Vagina (tissue), 2 donors: ENCODE results near the gene ALK. TPM values are rescaled to one million over a fixed set of nuclear protein-coding genes. Genes with fewer than 3 reads are reported as not detected.

ENCODE experiments used
- DNase-seq, 2 donors: peaks; one replicate each; pipeline ENCODE4 v3.0.0-alpha.2; 2017; ENCODE audit errors: extremely low spot score in 2 of 2
- H3K27ac ChIP-seq: fragments of 200-600 bp; sonication (generic); one replicate; pipeline ENCODE4 v1.5.1; 2019
- H3K27me3 ChIP-seq: fragments of 200-600 bp; sonication (generic); one replicate; pipeline ENCODE4 v1.5.1; 2019
- H3K36me3 ChIP-seq, 2 donors: fragments of 200-600 bp; sonication (generic); one replicate each; pipeline ENCODE4 v1.5.1; 2017 to 2019
- H3K4me1 ChIP-seq: fragments of 200-600 bp; sonication (generic); one replicate; pipeline ENCODE4 v1.5.1; 2019
- H3K4me3 ChIP-seq, 2 donors: fragments of 200-600 bp; sonication (generic); 1 replicate in 1 of 2; 2 replicates in 1 of 2; pipeline ENCODE4 v1.5.1; 2016 to 2019
- H3K9me3 ChIP-seq: fragments of 200-600 bp; sonication (generic); one replicate; pipeline ENCODE4 v1.5.1; 2019
- POLR2A ChIP-seq, 2 donors: fragments of 450-650 bp; IDR thresholded peaks; one replicate each; pipeline ENCODE4 v1.6.1; 2017; ENCODE audit warnings: antibody characterized with exemption in 2 of 2, mild to moderate bottlenecking in 2 of 2, moderate library complexity in 2 of 2
- POLR2AphosphoS5 ChIP-seq, 2 donors: sonication (generic); formaldehyde crosslinking; IDR thresholded peaks; one replicate each; pipeline ENCODE4 v1.9.0; 2017; ENCODE audit warnings: antibody characterized with exemption in 2 of 2, mild to moderate bottlenecking in 2 of 2, low read depth in 1 of 2; ENCODE audit not compliant: insufficient read depth in 1 of 2
- intact Hi-C: fragments of 100-400 bp; cut with DNase I; formaldehyde crosslinking; loops from one replicate; pipeline ENCODE4 v1.15.1; 2023
- total RNA-seq: library from RNA; depleted of rRNA; stranded (reverse); fragments of >200 nt; gene quantifications from one replicate; pipeline ENCODE4 v1.2.3, GENCODE V29; 2016
- TF ChIP-seq, protein P1 (sequence below), 3 experiments: fragments of 450-650 bp in 2 of 3; fragments of 200-600 bp in 1 of 3; sonication (generic) in 1 of 3; IDR thresholded peaks; one replicate each; pipeline ENCODE4 v1.5.1; 2017 to 2019; ENCODE audit warnings: antibody characterized with exemption in 3 of 3, mild to moderate bottlenecking in 2 of 3, moderate library complexity in 2 of 3

ALK gene
- total RNA-seq, 1 donor from 2014 or later: 0.74 TPM

DNA sequence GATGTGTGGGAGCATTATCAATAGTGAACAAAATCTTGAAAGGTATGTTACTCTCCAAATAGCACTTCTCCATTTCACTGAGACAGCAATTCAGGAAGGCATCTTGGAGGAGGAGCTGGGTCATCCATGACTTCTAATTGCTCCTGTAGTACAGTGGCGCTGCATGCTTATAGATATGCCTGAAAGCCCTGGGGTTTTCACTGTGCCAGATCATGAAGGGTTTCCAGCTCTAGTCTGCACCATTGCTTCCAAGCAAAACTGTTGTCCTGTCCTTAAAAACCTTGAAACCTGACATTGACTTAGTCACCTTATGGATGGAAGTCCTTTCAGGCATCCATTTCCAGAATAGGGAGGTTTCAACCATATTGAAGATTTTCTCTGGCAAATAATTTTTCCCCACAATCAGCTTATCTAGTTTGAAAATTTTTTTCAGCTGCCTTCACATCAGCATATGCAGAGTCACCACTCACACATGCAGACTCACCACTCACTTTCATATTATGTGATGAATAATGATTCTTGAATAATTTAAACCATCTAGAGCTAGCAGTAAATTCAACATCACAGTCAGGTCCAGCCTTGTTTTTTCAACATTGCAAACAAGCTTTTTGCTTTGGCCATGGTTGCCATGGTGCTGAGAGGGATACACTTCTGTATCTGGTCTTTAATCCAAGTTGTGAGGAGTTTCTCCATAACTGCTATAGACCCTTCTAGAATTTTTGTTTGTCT, 509.0 kb downstream of the ALK start:
- Histone ChIP-seq H3K4me3 (no peak overlapping the region), H3K27me3 (no peaks in the 10 kb centered on the region), H3K9me3 (no peaks in the 10 kb centered on the region), H3K27ac (no peak overlapping the region), H3K36me3 (no peaks in the 10 kb centered on the region), H3K4me1 (no peaks in the 10 kb centered on the region)
- DNase-seq: peak in 1 of 2 donors; percentile 16
- intact Hi-C loops: no loop called here
- TF ChIP-seq, protein P1, sequence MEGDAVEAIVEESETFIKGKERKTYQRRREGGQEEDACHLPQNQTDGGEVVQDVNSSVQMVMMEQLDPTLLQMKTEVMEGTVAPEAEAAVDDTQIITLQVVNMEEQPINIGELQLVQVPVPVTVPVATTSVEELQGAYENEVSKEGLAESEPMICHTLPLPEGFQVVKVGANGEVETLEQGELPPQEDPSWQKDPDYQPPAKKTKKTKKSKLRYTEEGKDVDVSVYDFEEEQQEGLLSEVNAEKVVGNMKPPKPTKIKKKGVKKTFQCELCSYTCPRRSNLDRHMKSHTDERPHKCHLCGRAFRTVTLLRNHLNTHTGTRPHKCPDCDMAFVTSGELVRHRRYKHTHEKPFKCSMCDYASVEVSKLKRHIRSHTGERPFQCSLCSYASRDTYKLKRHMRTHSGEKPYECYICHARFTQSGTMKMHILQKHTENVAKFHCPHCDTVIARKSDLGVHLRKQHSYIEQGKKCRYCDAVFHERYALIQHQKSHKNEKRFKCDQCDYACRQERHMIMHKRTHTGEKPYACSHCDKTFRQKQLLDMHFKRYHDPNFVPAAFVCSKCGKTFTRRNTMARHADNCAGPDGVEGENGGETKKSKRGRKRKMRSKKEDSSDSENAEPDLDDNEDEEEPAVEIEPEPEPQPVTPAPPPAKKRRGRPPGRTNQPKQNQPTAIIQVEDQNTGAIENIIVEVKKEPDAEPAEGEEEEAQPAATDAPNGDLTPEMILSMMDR (IDR thresholded peaks at IDR 0.05): no peak
- no peak for TF ChIP-seq POLR2AphosphoS5 (IDR thresholded peaks at IDR 0.05; ENCODE audit: insufficient read depth in 1 of 2, low read depth in 1 of 2)
- TF ChIP-seq POLR2A (IDR thresholded peaks at IDR 0.05): no peak

DNA sequence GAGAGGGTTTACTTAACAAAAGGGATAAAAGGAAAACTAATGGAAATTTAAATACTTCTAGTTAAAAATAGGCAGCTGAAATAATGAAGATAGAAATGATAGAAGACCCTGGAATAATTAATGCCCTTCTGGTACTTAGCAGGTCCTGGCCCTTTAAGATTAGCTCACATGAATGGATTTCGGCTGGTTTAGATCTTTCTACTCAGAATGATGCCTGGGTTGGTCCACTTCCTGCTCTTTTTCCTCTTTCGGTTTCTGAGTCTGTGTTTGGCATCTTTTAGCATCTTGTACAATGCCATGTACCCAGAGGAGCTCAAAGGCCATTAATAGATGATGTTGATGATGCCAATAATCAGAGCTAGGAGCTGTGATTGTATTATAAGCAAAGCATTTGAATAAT, 515.7 kb downstream of the ALK start:
- no peak for DNase-seq
- Histone ChIP-seq H3K27me3 (no peaks in the 10 kb centered on the region), H3K36me3 (no peaks in the 10 kb centered on the region), H3K9me3 (no peaks in the 10 kb centered on the region), H3K4me3 (no peak overlapping the region), H3K27ac (no peak overlapping the region), H3K4me1 (no peaks in the 10 kb centered on the region)
- no peak for TF ChIP-seq POLR2A (IDR thresholded peaks at IDR 0.05)
- TF ChIP-seq, protein P1 (IDR thresholded peaks at IDR 0.05): no peak
- no peak for TF ChIP-seq POLR2AphosphoS5 (IDR thresholded peaks at IDR 0.05; ENCODE audit: insufficient read depth in 1 of 2, low read depth in 1 of 2)
- intact Hi-C loops: no loop called here

DNA sequence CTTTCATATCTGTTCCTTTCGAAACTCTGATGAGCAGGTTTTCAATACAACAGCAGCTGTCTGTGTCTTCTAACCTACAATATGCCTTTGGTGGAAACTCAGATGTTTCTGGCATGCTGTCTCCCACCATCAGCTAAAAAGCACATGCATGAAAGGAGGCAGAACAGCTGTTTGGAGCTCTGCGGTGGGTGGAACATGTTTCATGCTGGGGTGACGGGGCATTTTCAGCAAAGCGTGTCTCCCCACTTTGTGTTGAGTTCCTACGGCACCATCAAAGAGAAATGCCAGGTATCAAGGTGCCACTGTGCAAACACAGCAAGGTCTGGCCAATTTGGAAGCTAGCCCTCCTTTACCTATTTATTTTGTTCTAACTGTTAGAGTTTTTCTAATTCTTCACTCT, 516.1 kb downstream of the ALK start:
- H3K36me3 ChIP-seq: no peaks in the 10 kb centered on the region
- no peak overlapping the region for H3K4me3 ChIP-seq
- H3K27me3 ChIP-seq: no peaks in the 10 kb centered on the region
- H3K27ac ChIP-seq: no peak overlapping the region
- intact Hi-C loops: no loop called here
- no peak for TF ChIP-seq POLR2AphosphoS5 (IDR thresholded peaks at IDR 0.05; ENCODE audit: insufficient read depth in 1 of 2, low read depth in 1 of 2)
- no peak for TF ChIP-seq POLR2A (IDR thresholded peaks at IDR 0.05)
- TF ChIP-seq, protein P1 (IDR thresholded peaks at IDR 0.05): no peak
- no peak for DNase-seq
- H3K9me3 ChIP-seq: no peaks in the 10 kb centered on the region
- H3K4me1 ChIP-seq: no peaks in the 10 kb centered on the region

DNA sequence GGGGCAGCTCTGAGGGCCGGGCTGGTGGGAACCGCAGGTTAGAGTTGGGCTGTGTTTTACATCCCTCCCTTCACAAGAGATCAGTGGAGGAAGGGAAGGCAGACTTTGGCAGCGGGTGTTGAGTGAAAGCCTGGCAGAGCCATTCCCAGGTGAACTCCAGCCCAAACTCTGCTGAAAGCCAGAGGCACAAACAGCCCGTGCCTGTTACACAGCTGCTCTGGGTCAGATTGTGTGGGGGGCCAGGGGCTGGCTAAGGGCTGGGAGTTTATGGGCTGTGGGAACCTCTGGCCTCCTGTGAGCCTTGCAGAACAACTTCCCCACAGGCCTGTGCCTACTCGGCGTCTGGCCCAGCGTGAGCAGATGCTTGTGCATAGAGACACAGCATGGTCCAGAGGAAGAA, 519.4 kb downstream of the ALK start:
- intact Hi-C loops: no loop called here
- H3K4me1 ChIP-seq: no peaks in the 10 kb centered on the region

More for the DNA sequence above, 519.4 kb downstream of the ALK start:
- no peak for DNase-seq
- Histone ChIP-seq H3K4me3 (no peak overlapping the region), H3K27me3 (no peaks in the 10 kb centered on the region), H3K9me3 (no peaks in the 10 kb centered on the region), H3K36me3 (no peaks in the 10 kb centered on the region), H3K27ac (no peak overlapping the region)
- TF ChIP-seq POLR2A (IDR thresholded peaks at IDR 0.05): no peak
- TF ChIP-seq POLR2AphosphoS5 (IDR thresholded peaks at IDR 0.05; ENCODE audit: insufficient read depth in 1 of 2, low read depth in 1 of 2): no peak
- TF ChIP-seq, protein P1 (IDR thresholded peaks at IDR 0.05): no peak
